GM06990 (cell line): ENCODE measurements around the gene PPARD.

ENCODE experiments used
- DNase-seq: peaks from one replicate; pipeline ENCODE4 v3.0.0-alpha.2; 2011; ENCODE audit not compliant: insufficient read length; ENCODE audit errors: extremely low read depth
- H3K27me3 ChIP-seq: replicated peaks from 2 replicates; pipeline ENCODE4 v1.6.0; 2011; ENCODE audit warnings: low read length; ENCODE audit not compliant: control insufficient read depth, insufficient read depth
- H3K36me3 ChIP-seq: 2 replicates; pipeline ENCODE4 v1.5.1; 2011; ENCODE audit warnings: low read length; ENCODE audit not compliant: control insufficient read depth, insufficient read depth
- H3K4me3 ChIP-seq: replicated peaks from 2 replicates; pipeline ENCODE4 v1.5.1; 2011; ENCODE audit warnings: low read depth, mild to moderate bottlenecking, control low read depth, low read length
- CTCF ChIP-seq: IDR thresholded peaks from 2 replicates; pipeline ENCODE4 v1.5.1; 2011; ENCODE audit warnings: low read length, control low read depth, mild to moderate bottlenecking, inconsistent platforms; ENCODE audit not compliant: insufficient read depth, poor library complexity, severe bottlenecking

The PPARD gene

GRCh38 chr6:35392773-35393672 lies 50.7 kb downstream of the PPARD start:
- no peaks in the 10 kb centered on the region for H3K36me3 ChIP-seq
- no peak for TF ChIP-seq CTCF
- H3K27me3 ChIP-seq = no peaks in the 10 kb centered on the region
- H3K4me3 ChIP-seq = no peak overlapping the region
- DNase-seq = no peak

DNA sequence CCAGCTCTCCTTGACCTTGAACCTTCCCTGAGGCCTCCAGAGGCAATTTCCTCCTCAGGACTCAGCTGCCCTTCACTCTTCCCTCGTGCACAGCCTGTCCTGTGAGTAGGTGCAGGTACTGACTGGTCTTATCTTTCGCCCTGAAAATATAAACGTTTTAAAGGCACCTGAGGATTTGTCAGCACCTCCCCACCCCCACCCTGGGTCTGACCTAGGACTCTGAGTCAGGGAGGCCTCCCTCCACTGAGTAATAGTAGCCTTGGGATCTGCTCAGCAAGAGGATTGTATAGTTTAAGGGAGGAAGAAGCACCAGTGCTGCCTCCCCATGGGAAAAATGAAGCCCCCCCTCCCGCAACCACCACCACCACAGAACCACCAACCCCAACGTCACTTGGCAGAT lies 54.6 kb downstream of the PPARD start:
- Histone ChIP-seq H3K36me3 (no peaks in the 10 kb centered on the region), H3K4me3 (no peak overlapping the region), H3K27me3 (no peaks in the 10 kb centered on the region)
- TF ChIP-seq CTCF = no peak
- no peak for DNase-seq

DNA sequence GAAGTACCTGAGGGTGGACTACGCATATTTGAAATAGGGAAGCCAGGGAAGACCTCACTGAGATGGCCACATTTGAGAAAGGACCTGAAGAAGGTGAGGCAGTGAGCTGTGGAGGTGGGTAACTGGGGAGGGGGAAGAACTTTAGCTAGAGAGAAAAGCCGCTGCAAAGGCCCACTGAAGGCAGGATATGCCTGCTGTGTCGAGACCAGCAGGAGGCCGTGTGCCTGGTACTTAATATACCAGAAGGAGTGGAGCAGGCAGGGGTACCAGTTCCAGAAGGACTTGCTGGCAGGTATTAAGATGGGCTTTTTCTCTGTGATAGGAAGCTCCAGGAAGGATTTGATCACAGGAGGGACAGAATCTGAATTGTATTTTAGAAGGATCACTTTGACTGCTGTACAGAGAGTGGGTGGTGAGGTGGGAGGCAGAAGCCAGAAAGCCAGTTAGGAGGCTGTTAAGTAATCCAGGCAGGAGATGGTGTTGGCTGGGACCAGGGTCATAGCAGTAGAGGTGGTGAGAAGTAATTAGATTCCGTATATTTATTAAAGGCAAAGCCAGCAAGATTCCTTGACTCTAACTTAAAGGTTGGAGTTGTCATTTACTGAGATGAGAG lies 55.6 kb downstream of the PPARD start:
- Histone ChIP-seq H3K4me3 (no peak overlapping the region), H3K36me3 (no peaks in the 10 kb centered on the region), H3K27me3 (no peaks in the 10 kb centered on the region)
- no peak for TF ChIP-seq CTCF
- no peak for DNase-seq

DNA sequence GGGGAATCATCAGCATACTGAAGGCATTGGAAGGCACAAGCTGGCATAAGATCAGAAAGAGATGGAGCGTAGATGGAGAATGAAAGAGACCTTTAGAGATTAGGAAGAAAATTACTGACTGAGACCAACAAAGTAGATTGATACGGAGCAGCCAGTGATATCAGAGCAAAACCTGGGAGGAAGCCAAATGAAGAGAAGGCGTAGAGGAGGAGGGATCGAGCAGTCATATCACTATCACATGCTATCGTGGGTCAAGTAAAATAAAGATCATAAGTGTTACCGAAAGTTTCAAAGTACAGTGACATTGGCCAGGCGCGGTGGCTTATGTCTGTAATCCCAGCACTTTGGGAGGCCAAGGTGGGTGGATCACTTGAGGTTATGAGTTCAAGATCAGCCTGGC lies 56.2 kb downstream of the PPARD start:
- TF ChIP-seq CTCF = no peak

GRCh38 chr6:35400111-35400510 lies 57.8 kb downstream of the PPARD start:
- no peak for TF ChIP-seq CTCF
- Histone ChIP-seq H3K4me3 (no peak overlapping the region), H3K27me3 (no peaks in the 10 kb centered on the region), H3K36me3 (no peaks in the 10 kb centered on the region)
- no peak for DNase-seq

More for the DNA sequence above, 56.2 kb downstream of the PPARD start:
- no peak for DNase-seq
- H3K36me3 ChIP-seq = no peaks in the 10 kb centered on the region
- no peak overlapping the region for H3K4me3 ChIP-seq
- H3K27me3 ChIP-seq = no peaks in the 10 kb centered on the region

DNA sequence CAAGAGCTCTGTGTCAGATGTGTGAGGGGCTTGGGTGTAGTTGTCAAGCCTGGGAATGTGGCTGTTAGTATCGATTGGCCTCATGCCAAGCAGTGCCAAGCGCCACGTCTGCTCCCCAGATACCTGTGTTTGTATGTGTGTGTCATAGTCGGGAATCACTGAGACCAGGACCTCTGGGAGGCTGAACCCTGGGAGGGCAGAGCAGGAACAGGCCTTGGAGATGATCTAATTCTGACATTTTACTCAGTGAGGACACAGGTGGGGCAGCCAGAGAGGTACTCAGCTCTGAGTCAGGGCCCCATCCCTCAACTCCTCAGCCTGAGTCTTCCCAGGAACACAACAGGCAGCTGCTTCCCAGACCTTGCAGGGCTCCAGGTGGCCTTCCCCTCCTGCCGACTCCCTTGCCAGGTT lies 58.5 kb downstream of the PPARD start:
- no peak for DNase-seq
- Histone ChIP-seq H3K27me3 (no peaks in the 10 kb centered on the region), H3K4me3 (no peak overlapping the region), H3K36me3 (no peaks in the 10 kb centered on the region)
- TF ChIP-seq CTCF = no peak
